Activated naive CD4-positive, alpha-beta T cell treated with anti-CD3 and anti-CD28 coated beads, Interleukin-2, amount 10 ng/mL, durations not matched to agents 7 days and 5 days (primary cell): ENCODE measurements around the gene MUCL3.
"Not testable (repeated sequence)": the region's sequence is repeated elsewhere in the genome, so short reads cannot be mapped to it uniquely, and the experiment has no call there.

ENCODE experiments used
- CTCF ChIA-PET: fragments of 350-600 bp; sonication (Branson Sonifier 250); formaldehyde crosslinking; loops from one replicate; lab custom pipeline; 2021; ENCODE audit warnings: antibody characterized with exemption; lab: Charles Lee
- DNase-seq: peaks from one replicate; pipeline ENCODE4 v3.0.0-alpha.2; 2020
- H3K27ac Mint-ChIP-seq: one replicate; pipeline ENCODE4 v1.8.0; 2021; ENCODE audit warnings: mild to moderate bottlenecking, moderate library complexity, mixed read lengths
- H3K27me3 Mint-ChIP-seq: one replicate; pipeline ENCODE4 v1.8.0; 2021; ENCODE audit warnings: mild to moderate bottlenecking, mixed read lengths
- H3K36me3 Mint-ChIP-seq: one replicate; pipeline ENCODE4 v1.8.0; 2021; ENCODE audit warnings: mixed read lengths
- H3K4me1 Mint-ChIP-seq: one replicate; pipeline ENCODE4 v1.8.0; 2021; ENCODE audit warnings: mixed read lengths
- H3K4me3 Mint-ChIP-seq: one replicate; pipeline ENCODE4 v1.8.0; 2021; ENCODE audit warnings: mild to moderate bottlenecking, moderate library complexity, mixed read lengths
- H3K9me3 Mint-ChIP-seq: one replicate; pipeline ENCODE4 v1.8.0; 2021; ENCODE audit warnings: mixed read lengths

Gene MUCL3

GRCh38 chr6:30990422-30991086, 49.8 kb downstream of the MUCL3 start:
- DNase-seq = peak; percentile 61
- peaks cover 14% of the 10 kb centered on the region for H3K4me1 Mint-ChIP-seq
- H3K27ac Mint-ChIP-seq = peak overlapping the region; percentile 83
- no peaks in the 10 kb centered on the region for H3K9me3 Mint-ChIP-seq
- no peaks in the 10 kb centered on the region for H3K36me3 Mint-ChIP-seq
- peak overlapping the region; percentile 58 for H3K4me3 Mint-ChIP-seq
- peaks cover 4% of the 10 kb centered on the region for H3K27me3 Mint-ChIP-seq
- CTCF ChIA-PET = interaction anchor here (0.6 to 1.2 kb wide), 3 partner anchors 71 to 97 kb away, joined by 3 read pairs; no protein-coding TSS in a partner anchor

DNA sequence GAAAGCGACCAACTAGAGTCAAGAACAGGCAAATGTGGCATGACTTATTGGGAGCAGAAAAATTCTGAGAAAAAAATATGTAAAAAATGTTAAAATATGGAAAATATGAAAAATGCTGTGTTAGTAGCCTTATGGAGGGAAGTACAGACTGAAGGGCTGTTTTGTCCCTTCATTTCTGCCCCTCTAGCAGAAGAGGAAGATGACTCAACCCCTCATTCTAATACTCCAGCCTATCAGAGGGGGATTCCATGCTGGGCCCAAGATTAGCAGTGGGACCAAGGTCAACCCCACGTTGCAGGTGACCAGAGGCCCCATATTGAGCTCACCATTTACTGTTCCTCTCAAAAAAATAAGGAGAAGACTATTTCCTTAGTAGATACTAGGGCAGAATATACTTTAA, 51.1 kb downstream of the MUCL3 start:
- Mint-ChIP-seq H3K36me3 (no peaks in the 10 kb centered on the region), H3K27me3 (peaks cover 4% of the 10 kb centered on the region), H3K27ac (no peak overlapping the region), H3K9me3 (no peaks in the 10 kb centered on the region), H3K4me3 (no peak overlapping the region), H3K4me1 (peaks cover 14% of the 10 kb centered on the region)
- DNase-seq = no peak
- CTCF ChIA-PET = no interaction called here

GRCh38 chr6:30997301-30997700, 56.5 kb downstream of the MUCL3 start:
- Mint-ChIP-seq H3K9me3 (peaks cover 1% of the 10 kb centered on the region), H3K36me3 (no peaks in the 10 kb centered on the region), H3K27me3 (peaks cover 6% of the 10 kb centered on the region), H3K4me3 (no peak overlapping the region), H3K4me1 (peaks cover 13% of the 10 kb centered on the region), H3K27ac (no peak overlapping the region)
- no peak for DNase-seq
- CTCF ChIA-PET = interaction anchor here (1.1 kb wide), 1 partner anchor 72 kb away, joined by 3 read pairs; no protein-coding TSS in a partner anchor

- CTCF ChIA-PET = interaction anchor here (1.0 kb wide), 1 partner anchor 9 kb away, joined by 3 read pairs; no protein-coding TSS in a partner anchor
- Mint-ChIP-seq H3K36me3 (no peaks in the 10 kb centered on the region), H3K27ac (no peak overlapping the region), H3K27me3 (peaks cover 6% of the 10 kb centered on the region), H3K4me3 (no peak overlapping the region), H3K4me1 (peaks cover 14% of the 10 kb centered on the region), H3K9me3 (peaks cover 1% of the 10 kb centered on the region)
- DNase-seq = no peak
These were observed 58.0 kb downstream of the MUCL3 start for GRCh38 chr6:30998785-30999184.

GRCh38 chr6:31000067-31000860, 59.5 kb downstream of the MUCL3 start:
- H3K9me3 Mint-ChIP-seq, DNase-seq, CTCF ChIA-PET, H3K36me3 Mint-ChIP-seq, H3K4me3 Mint-ChIP-seq, H3K27ac Mint-ChIP-seq: not testable (repeated sequence)
- Mint-ChIP-seq H3K27me3 (peaks cover 10% of the 10 kb centered on the region), H3K4me1 (peaks cover 21% of the 10 kb centered on the region)

- Mint-ChIP-seq H3K4me1 (peaks cover 22% of the 10 kb centered on the region), H3K9me3 (peaks cover 1% of the 10 kb centered on the region), H3K27me3 (peaks cover 10% of the 10 kb centered on the region), H3K36me3 (no peaks in the 10 kb centered on the region), H3K4me3 (no peak overlapping the region), H3K27ac (peak overlapping the region; percentile 82)
- CTCF ChIA-PET = no interaction called here
- DNase-seq = no peak
These were observed 60.6 kb downstream of the MUCL3 start for GRCh38 chr6:31001281-31001888.

DNA sequence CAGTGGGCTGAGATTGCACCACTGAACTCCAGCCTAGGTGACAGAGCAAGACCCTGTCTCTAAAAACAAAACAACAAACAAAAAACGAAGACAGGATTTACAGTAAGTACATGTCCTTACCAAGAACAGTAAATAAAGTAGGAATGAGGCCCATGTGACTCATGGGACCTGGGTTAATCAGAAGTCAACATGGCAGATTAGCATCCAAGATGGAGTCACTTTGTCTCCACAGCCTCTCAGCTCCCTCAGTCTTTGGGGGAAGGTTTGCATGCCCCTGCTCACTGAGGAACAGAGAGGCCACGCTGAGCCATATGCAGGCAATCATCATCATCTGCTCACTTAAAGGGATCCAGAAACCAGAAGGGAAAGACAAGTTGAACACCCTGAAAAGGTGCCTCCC, 61.7 kb downstream of the MUCL3 start:
- peaks cover 14% of the 10 kb centered on the region for H3K27me3 Mint-ChIP-seq
- CTCF ChIA-PET = no interaction called here
- peaks cover 22% of the 10 kb centered on the region for H3K4me1 Mint-ChIP-seq
- H3K27ac Mint-ChIP-seq = no peak overlapping the region
- H3K9me3 Mint-ChIP-seq = peaks cover 1% of the 10 kb centered on the region
- no peaks in the 10 kb centered on the region for H3K36me3 Mint-ChIP-seq
- H3K4me3 Mint-ChIP-seq = no peak overlapping the region
- no peak for DNase-seq
